GM19468 (cell line): Measurements from ENCODE around the gene ME1.
"Not testable (repeated sequence)": the region's sequence is repeated elsewhere in the genome, so short reads cannot be mapped to it uniquely, and the experiment has no call there.

Experiments
- ATAC-seq: cut with Tn5 transposase; IDR thresholded peaks from one replicate; pipeline ENCODE4 v1.9.1; 2021; ENCODE audit warnings: mild to moderate bottlenecking, moderate library complexity, moderate number of reproducible peaks; ENCODE audit not compliant: unreplicated experiment; ENCODE audit errors: extremely low read depth

Gene ME1

GRCh38 chr6:83430611-83431544 lies at the start of gene ME1:
ME1 (minus strand) TSS chr6:83431051; CDS start chr6:83430954, 97 bp downstream.
- ATAC-seq: peak; percentile 65

DNA sequence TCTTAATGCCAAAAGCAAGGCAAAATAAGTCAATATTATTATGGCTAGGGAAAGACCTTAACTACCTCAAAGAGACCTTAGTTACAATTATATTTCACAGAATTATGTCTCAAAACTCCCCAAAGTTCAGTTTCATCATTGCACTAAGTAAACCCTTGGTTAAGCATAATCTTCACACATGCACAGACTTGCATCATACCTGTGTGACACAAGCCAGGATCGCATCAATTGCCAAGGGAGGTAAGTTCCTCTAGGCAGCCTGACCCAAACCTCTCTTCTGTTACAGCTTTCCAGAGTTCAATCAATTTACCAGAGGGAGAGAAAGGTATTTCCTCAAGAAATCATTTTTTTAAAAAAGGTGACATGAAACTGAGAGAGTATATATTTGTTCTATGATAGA lies 49.6 kb upstream of the ME1 start:
- no peak for ATAC-seq

DNA sequence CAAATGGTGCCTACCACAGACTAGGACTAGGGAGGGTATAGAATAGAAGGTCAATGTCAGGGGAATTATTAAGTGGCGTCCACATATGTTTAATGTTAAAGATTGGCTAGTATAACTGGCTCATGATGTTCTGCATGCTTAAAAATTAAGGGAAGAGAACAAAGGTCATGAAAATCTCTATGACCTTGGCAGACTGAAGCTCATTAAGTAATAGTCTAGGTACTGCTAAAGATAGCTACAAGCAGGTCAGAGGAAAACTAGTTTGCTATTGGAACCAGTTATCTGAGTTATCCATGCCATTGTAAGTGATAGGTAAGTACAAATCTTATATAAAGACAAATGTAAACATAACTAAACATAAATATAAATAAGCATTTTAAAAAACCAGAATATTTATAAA lies 48.5 kb upstream of the ME1 start:
- no peak for ATAC-seq

DNA sequence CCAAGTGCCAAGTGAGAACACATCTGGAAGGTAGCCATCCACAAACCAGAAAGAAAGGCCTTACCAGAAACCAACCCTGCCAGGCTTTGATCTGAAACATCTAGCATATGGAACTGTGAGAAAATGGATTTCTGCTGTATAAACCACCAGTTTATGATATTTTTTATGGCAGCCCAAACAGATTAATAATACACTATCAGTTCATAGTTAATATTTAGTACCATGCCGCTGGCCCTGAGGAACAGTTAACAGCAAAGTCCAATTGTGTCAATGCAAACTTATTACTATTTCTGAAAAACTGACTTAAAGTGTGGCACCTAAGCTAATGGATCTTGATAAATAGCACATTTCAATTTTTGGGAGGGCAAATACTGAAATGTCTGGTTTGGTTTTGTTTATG lies 46.1 kb upstream of the ME1 start:
- ATAC-seq: no peak

DNA sequence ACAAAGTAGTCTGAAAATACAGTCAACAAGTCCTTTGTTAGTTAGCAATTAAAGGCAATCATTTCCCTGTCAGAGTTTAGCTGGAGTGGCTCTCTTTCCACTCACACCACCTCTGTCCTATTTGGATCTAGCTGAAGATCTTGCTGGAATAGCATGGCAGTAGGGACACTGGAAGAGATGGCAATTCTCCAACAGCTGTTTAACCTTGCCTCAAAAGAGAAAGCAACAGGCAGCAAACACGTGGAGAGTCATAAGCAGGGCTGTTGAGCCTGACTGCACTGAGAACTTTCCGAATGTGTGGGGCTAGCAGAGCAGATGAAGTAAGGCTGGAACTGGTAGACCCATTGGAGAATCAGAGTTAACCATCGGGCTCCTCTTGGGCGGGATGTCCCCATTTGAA lies 43.5 kb upstream of the ME1 start:
- ATAC-seq: no peak

DNA sequence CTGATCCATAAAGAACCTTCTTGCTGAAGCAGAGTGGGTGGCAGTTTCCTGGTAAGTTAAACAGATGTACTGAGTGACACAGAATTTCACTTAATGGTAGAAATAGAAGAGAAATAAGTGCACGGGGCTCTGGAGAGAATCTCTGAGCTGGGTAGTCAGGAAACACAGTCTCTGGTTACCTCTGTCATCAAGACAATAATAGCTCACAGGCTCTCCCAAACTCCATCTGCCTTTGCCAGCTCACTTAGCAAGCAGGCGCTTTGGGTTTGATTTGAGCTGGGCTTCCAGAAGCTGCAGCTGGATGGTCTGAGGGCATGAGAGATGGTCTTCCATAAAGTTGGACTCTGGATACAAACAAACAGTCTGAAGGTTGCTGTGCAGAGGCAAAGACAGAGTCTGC lies 41.9 kb upstream of the ME1 start:
- no peak for ATAC-seq

GRCh38 chr6:83470587-83470986 lies 39.7 kb upstream of the ME1 start:
- no peak for ATAC-seq

- ATAC-seq: no peak
These were observed 39.1 kb upstream of the ME1 start for GRCh38 chr6:83470001-83470400.

GRCh38 chr6:83467620-83468036 lies 36.8 kb upstream of the ME1 start:
- no peak for ATAC-seq

DNA sequence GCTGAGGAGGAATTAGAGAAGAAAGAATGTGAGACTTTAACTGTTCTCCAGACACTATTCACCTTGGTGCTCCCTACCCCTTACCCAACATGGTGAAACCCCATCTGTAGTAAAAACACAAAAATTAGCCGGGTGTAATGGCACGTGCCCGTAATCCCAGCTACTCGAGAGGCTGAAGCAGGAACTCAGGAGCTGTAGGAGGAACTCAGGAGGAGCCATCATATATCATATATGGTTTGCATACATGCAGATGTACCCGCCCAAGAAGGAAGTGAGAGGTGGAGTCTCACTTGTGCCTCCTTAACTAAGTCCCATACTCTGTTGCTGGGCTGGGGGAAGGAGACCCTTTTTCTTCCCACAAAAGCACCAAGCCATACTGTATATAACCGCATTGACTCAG lies 35.5 kb upstream of the ME1 start:
- no peak for ATAC-seq

DNA sequence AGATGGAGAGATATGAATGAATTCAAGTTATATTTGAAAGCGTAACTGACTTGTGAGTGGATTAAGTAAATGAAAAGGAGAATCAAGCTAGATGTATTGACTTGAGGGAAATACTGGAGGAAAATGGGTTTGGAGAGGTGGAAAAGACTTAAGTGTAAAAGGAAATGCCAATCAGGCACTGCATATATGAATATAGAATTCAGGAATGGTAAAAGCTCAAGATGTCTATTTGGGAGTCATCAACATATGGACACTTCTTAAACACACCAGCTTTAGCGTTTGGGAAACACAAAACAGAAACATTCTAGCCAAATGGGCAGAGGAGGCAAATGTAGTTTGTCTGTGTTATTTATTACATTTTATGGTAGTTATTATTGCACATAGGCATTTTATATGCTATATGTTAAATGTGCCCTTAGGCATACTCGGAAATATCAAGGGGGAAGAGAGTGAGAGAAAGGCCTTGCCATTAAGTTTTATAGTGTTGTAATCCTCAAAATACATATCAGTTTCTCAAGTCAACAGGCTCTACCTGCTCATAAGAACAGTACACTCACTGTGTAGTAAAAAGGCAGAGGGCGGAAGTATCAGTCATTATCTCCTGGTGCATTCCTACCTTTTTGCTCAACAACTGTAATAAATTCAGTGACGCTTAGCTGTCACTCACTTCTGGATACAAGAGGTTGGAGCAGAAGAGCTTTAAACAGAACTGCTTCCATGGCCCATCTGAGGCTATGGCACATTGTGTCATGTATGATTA lies 33.7 kb upstream of the ME1 start:
- ATAC-seq: no peak

- ATAC-seq: no peak
These were observed 33.0 kb upstream of the ME1 start for GRCh38 chr6:83463886-83464285.

GRCh38 chr6:83462524-83462923 lies 31.7 kb upstream of the ME1 start:
- no peak for ATAC-seq

GRCh38 chr6:83461438-83461837 lies 30.6 kb upstream of the ME1 start:
- ATAC-seq: no peak

GRCh38 chr6:83459663-83460062 lies 28.8 kb upstream of the ME1 start:
- no peak for ATAC-seq

DNA sequence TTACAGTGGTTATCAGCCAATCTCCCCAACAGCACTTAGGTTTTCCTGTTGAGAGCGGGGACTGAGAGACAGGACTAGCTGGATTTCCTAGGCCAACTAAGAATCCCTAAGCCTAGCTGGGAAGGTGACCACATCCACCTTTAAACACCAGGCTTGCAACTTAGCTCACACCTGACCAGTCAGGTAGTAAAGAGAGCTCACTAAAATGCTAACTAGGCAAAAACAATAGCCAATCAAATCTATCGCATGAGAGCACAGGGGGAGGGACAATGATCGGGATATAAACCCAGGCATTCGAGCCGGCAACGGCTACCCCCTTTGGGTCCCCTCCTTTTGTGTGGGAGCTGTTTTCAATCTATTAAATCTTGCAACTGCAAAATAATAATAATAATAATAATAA lies 19.2 kb upstream of the ME1 start:
- not testable (repeated sequence) for ATAC-seq

DNA sequence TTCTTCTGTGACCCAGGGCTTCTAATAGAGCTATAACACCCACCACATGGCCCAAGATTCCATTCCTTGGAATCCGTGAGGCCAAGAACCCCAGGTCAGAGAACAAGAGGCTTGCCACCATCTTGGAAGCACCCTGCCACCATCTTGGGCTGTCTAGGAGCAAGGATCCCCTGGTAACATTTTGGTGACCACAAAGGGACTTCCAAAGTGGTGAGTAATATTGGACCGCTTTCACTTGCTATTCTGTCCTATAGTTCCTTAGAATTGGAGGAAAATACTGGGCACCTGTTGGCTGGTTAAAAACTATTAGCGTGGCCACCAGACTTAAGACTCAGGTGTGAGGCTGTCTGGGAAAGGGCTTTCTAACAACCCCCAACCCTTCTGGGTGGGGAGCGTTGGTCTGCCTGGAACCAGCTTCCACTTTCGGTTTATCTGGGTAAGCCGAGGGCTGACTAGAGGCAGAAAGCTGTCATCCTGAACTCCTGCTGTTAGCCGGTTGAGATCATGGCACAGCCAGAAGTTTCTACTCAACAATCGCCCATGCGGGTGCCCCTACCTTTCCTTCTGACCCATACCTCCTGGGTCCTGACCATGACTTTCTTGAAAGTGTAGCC lies 13.3 kb upstream of the ME1 start:
- not testable (repeated sequence) for ATAC-seq

DNA sequence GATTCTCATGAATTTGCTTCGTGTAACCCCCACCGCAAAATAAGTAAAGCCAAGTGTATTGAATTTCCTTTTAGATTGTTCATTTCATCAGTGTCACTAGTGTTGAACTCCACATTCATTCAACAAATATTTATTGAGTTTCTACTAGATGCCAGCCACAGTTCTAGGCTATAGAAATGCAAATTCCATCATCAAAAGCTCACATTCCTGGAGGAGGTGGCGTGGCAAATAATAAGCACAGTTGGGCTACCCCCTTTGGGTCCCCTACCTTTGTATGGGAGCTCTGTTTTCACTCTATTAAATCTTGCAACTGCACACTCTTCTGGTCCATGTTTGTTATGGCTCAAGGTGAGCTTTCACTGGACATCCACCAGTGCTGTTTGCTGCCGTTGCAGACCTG lies 12.7 kb upstream of the ME1 start:
- no peak for ATAC-seq

- ATAC-seq: no peak
These were observed 11.9 kb upstream of the ME1 start for GRCh38 chr6:83442752-83443151.

- ATAC-seq: no peak
These were observed 8.3 kb upstream of the ME1 start for GRCh38 chr6:83439201-83439600.

DNA sequence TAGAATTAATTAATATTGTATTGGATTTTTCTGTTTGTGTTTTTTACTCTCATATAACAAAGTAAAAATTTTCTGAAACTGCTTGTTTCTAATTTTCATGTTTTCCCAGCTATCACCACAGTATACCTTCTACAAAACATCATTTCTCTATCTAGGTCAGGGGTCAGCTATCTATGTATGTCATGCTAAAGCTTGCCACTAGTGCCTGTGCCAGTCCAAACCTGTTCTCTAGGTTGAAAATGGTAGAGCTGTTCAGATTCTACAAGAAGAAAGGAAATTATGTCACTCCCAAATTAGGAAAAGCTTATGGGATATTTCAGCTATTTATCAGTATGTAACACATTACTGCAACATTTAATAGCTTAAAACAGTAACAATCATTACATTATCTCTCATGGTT lies 5.8 kb upstream of the ME1 start:
- ATAC-seq: no peak
